Measurements from ENCODE around the gene CNNM1.

Gene CNNM1

GRCh38 chr10:99329304-99329553 is at the start of gene CNNM1:
Gene CNNM1 (plus strand): TSS chr10:99329356. CDS start chr10:99329388, 32 bp downstream.
- DNase-seq (ENCODE audit: low read depth in 3 of 3), result peak in 2 of 3 experiments; percentile 7 to 14

- DNase-seq (ENCODE audit: low read depth in 3 of 3), result no peak
Measured at GRCh38 chr10:99279626-99280111, 49.5 kb upstream of the CNNM1 start.

GRCh38 chr10:99280472-99280871 is 48.7 kb upstream of the CNNM1 start:
- DNase-seq (ENCODE audit: low read depth in 3 of 3), result no peak

GRCh38 chr10:99285881-99286280 is 43.3 kb upstream of the CNNM1 start:
- DNase-seq (ENCODE audit: low read depth in 3 of 3), result no peak

- DNase-seq (ENCODE audit: low read depth in 3 of 3), result no peak
Measured at GRCh38 chr10:99290306-99290705, 38.9 kb upstream of the CNNM1 start.

- no peak for DNase-seq (ENCODE audit: low read depth in 3 of 3)
Measured at GRCh38 chr10:99292159-99292558, 37.0 kb upstream of the CNNM1 start.

- DNase-seq (ENCODE audit: low read depth in 3 of 3), result no peak
Measured at GRCh38 chr10:99296605-99297004, 32.6 kb upstream of the CNNM1 start.

- no peak for DNase-seq (ENCODE audit: low read depth in 3 of 3)
Measured at GRCh38 chr10:99297033-99297432, 32.1 kb upstream of the CNNM1 start.

- DNase-seq (ENCODE audit: low read depth in 3 of 3), result no peak
Measured at GRCh38 chr10:99303899-99304861, 25.0 kb upstream of the CNNM1 start.

- no peak for DNase-seq (ENCODE audit: low read depth in 3 of 3)
Measured at GRCh38 chr10:99304862-99305229, 24.3 kb upstream of the CNNM1 start.

- DNase-seq (ENCODE audit: low read depth in 3 of 3), result no peak
Measured at GRCh38 chr10:99312501-99312900, 16.7 kb upstream of the CNNM1 start.

GRCh38 chr10:99315853-99316252 is 13.3 kb upstream of the CNNM1 start:
- DNase-seq (ENCODE audit: low read depth in 3 of 3), result no peak

GRCh38 chr10:99316374-99316773 is 12.8 kb upstream of the CNNM1 start:
- no peak for DNase-seq (ENCODE audit: low read depth in 3 of 3)

- DNase-seq (ENCODE audit: low read depth in 3 of 3), result no peak
Measured at GRCh38 chr10:99318048-99318447, 11.1 kb upstream of the CNNM1 start.

GRCh38 chr10:99318475-99318874 is 10.7 kb upstream of the CNNM1 start:
- no peak for DNase-seq (ENCODE audit: low read depth in 3 of 3)

GRCh38 chr10:99325281-99325680 is 3.9 kb upstream of the CNNM1 start:
- DNase-seq (ENCODE audit: low read depth in 3 of 3), result no peak

- no peak for DNase-seq (ENCODE audit: low read depth in 3 of 3)
Measured at GRCh38 chr10:99326871-99327270, 2.3 kb upstream of the CNNM1 start.

- DNase-seq (ENCODE audit: low read depth in 3 of 3), result no peak
Measured at GRCh38 chr10:99328579-99329303, 415 bp upstream of the CNNM1 start.

- DNase-seq (ENCODE audit: low read depth in 3 of 3), result peak in 2 of 3 experiments; percentile 2 to 13
Measured at GRCh38 chr10:99329554-99330346, 594 bp downstream of the CNNM1 start.

GRCh38 chr10:99330347-99330924 is 1.3 kb downstream of the CNNM1 start:
- DNase-seq (ENCODE audit: low read depth in 3 of 3), result no peak

GRCh38 chr10:99331207-99331803 is 2.1 kb downstream of the CNNM1 start:
- DNase-seq (ENCODE audit: low read depth in 3 of 3), result no peak

All from stimulated activated CD4-positive, alpha-beta T cell treated with anti-CD3 and anti-CD28 coated beads, TNF-alpha, amount 100 ng/mL, for 4 hours (primary cell).